Activated naive CD4-positive, alpha-beta T cell treated with anti-CD3 and anti-CD28 coated beads, Interleukin-2, amount 50 U/mL, for 16 hours (primary cell): ENCODE results near the gene APBB1.
A peak's percentile ranks its signal among the peaks of the same experiment; 100 is the strongest.

Experiments used
- DNase-seq: peaks from one replicate; pipeline ENCODE4 v3.0.0-alpha.2; 2020

The APBB1 gene

DNA sequence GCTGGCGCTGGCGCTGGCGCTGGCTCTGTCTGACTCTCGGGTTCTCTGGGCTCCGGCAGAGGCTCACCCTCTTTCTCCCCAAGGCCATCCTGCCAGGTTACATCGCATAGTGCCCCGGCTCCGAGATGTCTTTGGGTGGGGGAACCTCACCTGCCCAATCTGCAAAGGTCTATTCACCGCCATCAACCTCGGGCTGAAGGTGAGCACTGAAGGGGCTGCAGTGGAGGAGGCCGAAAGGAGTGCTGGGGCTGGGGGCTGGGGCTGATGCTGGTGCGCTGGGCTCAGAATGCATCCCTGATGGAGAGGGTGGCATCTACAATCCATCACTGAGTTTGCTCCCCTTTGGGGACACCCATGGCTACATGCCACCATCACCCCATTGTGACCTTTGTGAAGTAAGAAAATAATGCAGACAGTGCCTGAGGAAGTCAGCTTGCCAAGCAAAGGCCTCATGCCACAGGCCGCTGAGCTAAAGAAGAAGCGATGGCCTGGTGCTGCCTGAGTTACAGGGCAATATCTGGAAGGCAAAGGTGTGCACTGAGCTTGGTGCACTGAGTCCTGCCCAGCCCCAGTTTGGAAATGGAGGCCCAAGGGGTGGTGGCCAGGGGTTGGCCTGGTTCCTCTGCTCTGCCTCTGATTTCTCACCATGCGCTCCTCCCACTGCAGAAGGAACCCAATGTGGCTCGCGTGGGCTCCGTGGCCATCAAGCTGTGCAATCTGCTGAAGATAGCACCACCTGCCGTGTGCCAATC is 28.0 kb downstream of the APBB1 start:
- DNase-seq, result no peak

DNA sequence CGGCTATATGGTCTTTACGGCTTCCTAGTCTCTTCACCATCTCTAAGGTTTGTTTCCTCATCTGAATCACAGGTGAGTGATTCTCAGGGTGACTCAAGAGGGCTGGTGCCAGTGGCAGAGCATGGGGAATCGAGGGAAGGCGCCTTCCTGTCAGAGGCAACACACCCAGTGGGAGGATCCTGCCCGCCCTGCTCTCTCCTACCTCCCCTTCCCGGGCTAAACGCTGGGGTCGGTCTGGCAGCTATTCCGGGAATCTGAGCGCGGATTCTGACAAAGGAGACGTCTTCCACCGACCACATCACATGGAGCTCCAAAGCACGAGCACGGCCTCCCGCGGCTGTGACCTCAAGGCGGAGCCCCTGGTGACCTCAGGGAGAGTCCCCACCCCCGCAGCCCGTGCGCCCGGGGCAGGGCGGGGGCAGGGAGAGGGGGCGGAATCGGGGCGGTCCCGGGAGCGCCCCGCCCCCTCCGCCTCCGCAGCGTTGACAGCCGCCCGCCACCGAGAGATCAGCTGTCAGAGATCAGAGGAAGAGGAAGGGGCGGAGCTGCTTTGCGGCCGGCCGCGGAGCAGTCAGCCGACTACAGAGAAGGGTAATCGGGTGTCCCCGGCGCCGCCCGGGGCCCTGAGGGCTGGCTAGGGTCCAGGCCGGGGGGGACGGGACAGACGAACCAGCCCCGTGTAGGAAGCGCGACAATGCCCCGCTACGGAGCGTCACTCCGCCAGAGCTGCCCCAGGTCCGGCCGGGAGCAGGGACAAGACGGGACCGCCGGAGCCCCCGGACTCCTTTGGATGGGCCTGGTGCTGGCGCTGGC is 28.8 kb downstream of the APBB1 start, which contains the start of gene SMPD1:
Gene SMPD1 (plus strand): TSS at position 570 of the 813 bp plus-strand sequence. CDS start 125 bp downstream, at position 695.
- DNase-seq, result peak; percentile 92

DNA sequence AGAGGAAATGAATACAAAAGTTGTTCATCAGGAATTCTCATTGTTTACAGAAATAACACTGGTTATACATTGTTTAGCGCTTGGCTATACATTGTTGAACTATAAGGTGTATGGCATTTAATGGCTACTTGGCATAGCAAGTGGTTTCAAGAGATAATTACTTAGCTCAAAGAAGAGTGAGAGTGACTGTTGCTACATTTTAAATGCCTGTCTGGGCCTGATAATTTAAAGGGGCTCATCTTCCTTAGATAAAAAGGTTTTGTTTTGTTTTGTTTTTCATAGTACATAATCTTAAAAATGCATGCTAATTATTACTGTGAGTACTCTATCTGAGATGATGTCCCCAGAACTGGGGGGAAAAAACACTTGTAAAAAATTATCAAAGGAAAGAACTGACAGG is 30.1 kb downstream of the APBB1 start:
- no peak for DNase-seq

DNA sequence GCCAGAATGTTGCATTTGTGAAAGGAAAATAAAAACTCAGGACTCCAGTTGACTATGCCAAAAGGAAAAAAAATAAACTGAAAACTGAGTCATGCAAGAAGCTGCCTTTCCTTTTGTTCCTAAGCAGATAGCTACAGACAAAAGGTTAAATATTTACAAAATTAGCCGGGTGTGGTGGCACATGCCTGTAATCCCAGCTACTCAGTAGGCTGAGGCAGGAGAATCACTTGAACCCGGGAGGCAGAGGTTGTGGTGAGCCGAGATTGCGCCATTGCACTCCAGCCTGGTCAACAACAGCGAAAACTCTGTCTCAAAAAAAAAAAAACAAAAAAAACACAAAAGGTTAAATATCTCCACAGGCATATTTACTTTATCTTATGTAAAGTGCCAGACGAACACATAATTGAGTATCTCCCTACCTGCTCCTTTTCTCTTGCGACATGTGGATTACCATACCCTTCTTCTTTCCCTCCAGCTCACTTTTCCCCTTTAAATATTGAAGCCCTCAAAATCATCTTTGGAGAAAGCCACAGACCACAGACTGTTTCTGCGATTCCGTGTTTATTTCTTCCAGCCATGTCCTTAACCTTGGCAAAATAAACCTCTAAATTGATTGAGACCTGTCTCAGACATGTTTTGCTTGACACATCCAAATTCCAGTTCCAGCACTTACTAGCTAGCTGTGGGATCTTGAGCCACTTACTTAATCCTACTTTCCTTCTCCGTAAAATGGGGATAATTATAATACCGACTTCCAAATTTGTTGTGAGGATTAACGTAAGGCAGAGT is 30.9 kb downstream of the APBB1 start:
- no peak for DNase-seq

DNA sequence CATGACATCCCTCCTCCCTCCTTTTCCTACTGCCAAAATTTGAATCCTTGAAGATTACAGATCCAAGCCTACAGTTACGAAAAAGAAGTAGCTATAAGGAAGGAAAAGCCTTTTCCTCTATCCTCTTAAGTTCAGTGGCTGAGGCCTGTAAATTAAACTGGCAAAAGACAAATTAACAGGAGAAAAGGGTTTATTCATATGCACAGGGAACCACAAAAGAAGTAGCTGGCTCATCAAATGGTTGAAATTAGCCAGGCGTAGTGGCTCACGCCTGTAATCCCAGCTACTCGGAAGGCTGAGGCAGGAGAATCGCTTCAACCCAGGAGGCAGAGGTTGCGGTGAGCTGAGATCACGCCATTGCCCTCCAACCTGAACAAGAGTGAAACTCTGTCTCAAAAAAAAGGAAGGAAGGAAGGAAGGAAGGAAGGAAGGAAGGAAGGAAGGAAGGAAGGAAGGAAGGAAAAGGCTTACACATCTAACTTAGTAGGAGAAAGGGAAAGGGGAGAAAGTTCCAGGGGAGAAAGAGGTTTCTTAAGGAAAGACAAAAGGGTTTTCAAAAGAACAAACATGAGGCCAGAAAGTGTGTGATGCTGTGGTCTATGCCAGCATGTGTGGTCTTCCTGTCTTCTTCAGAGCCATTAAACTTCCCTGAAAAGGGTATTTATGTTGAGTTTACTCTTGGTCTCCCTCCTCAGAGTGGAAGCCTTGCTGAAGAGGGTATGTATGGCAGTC is 33.7 kb downstream of the APBB1 start:
- DNase-seq, result no peak

DNA sequence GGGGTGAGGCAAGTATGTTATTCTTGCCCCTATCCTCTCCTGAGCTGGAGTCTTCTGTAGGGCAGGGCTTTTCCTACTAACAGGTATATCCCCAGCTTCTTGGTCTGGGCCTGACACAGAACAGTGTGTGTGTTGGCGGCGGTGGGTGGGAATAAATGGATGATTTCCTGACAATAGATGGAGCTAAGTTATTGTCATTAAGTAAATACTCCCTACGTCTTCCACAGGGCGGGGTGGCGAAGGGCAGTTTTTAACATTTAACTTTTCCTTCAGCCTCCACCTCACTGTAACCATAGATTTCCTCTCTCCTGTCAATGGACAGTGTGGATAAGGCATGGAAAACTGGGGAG is 40.3 kb downstream of the APBB1 start:
- DNase-seq, result no peak

DNA sequence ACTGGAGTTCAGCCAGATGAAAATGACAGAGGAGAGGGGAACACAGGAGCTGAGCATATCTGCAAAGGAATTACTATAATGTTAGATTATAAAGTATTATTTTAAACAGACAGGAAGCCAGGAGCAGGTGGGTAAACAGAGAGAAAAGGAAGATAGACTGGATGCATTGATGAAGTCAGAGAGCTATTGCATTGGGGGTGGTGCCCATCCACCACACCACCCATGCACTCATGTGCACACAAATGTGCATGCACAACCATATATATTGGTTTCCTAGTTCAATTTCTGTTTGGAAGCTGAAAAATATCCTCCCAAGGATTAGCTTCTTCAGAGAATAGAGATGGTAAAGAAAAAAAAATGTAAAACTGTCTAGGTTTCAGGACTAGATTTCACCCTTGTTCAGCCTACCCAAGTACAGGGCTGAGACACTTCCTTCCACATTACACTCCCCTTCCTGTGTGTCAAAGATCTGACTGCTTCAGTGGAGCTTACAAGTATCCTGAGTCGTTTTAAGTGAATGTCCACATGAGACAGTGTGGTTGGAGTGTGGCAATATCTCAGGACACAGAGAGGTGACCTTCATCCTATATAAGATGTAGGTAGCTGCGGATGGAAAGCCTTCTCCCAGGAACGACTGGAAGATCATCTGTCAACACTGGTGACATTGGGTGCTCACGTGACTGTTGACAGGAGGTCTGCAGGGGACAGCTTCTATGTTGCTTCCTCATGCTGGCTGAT is 40.8 kb downstream of the APBB1 start:
- no peak for DNase-seq

DNA sequence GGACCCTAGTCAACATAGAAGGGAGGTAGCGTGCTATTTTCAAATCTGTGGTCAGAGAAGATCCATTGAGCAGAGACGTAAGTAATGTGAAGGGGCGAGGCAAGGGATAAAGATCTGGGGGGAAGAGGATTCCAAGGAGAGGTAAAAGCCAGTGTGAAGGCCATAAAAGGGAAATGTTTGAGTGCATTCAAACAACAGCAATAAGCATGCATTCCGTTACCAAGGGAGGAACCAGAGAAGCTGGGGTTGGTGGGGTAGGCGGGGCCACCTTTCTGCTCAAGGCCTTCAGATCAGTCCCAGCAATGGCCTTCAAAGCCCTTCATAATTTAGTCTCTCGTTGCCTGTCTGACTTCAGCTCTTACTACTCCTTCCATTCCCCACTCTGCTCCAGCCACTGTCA is 47.1 kb downstream of the APBB1 start:
- no peak for DNase-seq

DNA sequence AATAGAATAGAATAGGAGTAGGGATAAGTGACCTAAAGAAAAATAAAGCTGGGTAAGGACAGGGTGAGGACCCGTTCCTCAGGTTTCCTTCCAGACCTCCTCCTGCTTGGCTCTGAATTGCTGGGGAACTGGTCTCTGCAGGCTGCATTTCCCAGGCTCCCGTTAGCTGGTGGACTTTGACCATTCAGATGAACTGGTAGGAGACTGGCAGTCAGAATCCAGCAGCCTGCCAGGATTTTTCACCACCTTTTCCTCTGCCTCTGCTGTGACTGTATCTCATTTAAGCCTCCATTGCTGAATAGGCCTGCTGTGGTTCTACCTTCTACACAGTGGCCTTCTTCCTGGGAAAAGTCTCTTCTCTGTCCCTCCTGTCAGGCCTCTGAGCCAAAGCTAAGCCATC is 53.2 kb downstream of the APBB1 start:
- DNase-seq, result no peak

DNA sequence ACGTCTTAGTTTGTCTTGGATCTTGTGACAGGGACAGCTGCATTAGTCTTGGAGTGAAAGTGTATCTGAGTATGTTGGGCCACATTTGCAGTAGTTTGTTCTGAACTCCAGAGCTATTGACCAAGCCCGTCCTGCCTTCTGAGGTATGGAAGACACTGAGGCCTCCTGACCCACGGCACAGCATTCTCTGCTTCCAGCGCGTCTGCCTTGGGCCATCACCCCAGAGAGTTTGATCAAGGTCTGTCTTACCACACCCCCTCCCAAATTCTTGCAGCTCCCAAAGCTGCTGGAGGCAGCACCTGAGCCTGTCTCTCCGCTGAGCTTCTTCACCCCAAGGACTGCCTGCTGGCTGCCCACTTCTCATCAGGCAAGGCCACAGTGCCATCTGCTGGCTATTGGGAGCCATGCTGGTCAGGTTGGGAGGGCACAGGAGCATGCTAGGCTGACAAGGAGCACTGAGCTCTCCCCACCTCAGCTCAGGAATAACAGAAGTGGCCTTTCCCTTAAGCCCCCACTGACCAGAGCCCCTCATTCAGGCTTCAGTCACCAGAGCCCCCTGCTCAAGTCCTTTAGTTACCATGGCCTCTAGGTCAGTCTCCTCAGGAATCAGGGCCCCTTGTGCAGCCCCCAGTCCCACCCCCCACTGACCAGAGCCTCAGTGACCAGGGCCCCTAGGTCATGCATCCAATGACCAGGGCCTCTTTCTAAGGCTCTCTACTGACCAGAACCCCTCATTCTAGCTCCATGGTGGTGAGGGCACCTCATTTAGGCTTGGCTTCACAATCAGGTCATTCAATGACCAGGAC is 55.8 kb downstream of the APBB1 start:
- peak; percentile 69 for DNase-seq

DNA sequence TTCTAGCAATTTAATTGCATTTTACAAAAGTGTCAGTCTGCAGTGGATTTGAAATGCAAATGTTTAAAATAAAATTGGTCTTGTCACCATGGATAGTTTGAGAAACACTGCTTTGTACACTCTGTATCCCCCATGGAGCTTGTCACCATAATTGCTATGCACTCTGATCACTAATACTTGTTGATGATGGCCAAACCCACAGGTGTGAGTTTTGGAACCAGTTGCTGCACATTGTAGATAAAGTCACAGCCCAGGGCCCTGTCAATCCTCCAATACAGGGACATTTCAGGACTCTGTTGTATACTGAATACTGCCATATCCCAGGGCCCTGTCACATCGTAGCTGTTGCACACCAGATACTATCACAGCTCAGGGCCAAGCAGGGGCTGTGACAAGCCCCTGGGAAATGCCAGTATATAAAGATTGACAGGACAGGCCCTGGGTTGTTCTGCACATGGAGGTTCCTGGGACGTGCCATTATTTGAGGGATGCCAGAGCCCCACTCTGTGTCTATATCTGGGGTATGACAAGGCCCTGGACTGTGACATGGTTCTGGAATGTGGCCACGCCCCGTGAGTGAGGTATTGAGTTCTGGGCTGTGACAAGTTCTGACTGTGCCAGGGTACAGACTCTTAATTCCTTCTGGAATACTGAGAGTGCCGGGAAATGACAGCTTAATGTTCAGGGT is 56.6 kb downstream of the APBB1 start:
- DNase-seq, result no peak

DNA sequence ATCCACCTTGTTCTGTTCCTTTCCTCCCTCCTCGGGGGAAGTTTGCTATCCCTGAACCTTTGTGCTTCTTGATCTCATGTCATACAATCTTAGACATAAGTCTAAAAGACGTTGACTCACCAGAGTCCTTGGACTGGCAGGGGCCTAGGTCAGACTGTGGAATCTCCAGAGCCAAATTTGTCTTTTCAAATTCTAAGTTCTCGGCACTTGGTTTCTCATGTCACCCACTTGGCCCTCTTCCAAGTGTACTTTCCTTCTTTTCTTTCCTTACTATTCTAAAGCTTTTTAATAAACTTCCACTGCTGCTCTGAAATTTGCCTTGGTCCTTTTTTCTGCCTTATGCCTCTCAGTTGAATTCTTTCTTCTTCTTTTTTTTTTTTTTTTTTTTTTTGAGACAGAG is 58.7 kb downstream of the APBB1 start:
- DNase-seq, result no peak

DNA sequence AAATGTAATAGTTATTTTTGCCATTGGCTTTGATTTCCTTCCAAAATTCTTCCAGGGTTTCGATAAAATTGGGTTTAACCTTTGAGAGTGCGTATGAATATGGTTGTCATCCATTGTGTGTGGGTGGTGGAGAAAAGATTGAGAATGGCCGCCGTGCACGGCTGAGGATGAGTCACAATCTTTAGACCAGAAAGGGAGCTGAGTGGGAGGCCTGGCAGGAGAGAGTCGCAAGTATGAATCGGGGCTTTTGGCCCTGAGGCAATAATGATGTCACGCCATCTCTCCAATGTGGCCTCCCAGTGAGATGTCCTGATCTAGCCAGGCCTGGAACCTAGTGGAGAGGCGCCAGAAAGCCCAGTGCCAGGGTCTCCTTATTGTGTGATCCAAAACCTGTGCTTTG is 61.7 kb downstream of the APBB1 start:
- no peak for DNase-seq

DNA sequence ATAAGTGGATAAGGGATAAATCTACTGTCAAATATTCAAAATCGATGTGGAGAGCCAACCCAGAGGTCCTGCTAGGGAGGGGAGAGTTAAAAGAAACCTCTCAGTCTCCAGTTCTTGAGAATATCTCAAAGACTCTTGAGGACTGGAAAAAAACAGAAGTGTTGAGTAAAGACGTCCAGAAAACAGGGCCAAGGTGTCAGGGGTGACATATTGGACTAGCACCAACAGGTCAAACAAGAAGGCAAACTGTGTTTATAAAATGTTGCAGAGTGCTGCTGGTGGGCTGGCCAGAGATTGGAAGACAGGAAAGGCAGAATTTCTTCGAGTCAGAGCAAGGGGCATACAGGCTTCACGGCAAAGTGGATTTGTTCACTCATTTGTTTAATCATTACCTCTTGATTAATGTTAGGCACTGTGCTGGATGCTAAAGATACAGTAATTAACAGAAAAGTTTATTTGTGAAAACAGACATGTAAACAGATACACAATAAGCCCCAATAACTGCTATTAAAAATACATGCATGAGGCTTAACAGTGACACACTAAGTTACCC is 62.3 kb downstream of the APBB1 start:
- DNase-seq, result no peak

DNA sequence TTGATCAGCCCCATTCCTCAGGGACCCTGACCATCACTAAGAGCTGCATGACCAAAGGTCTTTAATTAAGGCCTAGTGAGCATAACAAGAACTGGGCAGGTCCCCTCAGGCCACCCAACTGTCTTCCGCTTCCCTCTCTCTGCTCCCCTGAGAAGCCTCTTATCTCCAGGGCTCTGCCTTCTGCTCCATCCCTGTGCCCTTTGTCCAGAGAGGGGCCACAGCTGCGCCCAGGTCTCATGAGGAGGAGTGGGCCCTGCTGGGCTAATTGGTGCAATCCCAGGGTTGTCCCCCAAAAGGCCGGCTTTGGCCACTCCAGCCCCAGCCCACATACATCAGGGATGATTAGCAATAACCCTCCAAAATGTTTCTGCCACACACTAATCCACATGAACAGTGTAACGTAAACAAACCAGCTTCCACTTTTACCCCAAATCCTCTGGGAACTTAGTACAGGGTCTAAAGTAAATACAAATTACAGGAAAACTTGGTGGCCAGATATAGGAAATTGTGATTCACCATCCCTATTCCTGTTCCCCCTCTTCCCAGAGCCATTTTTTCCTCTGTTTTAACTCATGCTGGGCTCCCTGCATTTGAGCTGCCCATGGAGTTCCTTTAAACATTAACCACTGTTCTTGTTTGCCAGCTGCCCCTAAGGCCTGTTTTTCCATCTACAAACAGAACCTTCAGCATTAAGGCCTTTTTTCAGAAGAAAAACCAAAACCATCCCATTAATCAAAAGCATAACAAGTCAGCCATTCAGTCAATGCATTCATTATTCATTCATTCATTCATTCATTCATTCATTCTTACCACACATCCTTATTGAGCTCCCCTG is 64.0 kb downstream of the APBB1 start:
- DNase-seq, result no peak

DNA sequence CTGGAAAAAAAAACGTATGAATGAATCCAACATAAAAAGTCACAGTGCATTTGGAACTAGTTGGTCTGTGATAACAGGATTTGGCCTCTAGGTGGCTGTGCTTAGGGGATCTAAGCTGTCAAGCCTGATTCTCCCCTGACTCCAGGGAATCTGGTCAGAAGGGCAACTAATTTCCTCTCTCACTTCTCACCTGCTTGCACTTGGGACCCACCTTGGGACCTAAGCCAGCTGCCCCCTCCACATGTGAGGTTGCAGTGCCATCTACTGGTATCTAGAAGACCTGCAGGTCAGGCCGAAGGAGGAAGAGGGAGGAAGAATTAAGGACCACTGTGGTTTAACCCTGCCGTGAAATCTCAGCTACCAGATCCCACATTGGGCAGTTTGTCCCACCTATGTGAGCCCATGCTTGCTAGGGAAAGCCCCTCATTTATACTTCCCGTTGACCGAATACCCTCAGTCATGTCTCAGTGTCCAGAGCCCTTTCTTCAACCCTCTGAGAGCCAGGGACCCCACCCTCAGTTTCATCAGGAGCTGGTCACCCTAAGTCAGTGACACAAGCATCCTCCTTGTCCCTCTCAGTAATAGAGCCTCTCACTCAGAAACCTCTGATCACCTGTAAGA is 65.4 kb downstream of the APBB1 start:
- peak; percentile 50 for DNase-seq

DNA sequence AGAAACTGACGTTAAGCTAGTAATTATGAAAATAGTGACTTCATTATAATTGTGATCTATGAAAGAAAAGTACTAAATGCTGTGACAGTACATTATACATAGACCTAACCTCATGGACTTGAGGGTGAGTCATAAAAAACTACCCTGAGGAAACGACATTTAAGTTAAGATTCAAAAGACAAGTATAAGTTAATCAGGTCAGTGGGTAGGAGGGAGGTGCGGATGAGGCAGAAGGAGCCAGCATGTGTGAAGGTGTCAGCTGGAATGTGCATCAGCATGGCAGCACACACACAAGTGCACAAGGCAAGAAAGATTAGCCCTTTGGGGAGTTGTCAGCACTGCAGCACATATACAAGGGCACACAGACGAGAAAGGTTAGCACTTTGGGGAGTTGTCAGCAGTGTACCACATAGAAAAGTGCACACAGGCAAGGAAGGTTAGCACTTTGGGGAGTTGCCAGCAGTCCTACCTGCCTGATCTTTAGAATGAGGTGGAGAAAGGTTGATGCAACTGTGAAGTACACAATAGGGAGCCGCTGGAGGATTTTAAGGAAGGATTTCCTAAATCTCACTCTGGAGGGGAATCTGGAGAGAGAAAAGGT is 67.0 kb downstream of the APBB1 start:
- no peak for DNase-seq

DNA sequence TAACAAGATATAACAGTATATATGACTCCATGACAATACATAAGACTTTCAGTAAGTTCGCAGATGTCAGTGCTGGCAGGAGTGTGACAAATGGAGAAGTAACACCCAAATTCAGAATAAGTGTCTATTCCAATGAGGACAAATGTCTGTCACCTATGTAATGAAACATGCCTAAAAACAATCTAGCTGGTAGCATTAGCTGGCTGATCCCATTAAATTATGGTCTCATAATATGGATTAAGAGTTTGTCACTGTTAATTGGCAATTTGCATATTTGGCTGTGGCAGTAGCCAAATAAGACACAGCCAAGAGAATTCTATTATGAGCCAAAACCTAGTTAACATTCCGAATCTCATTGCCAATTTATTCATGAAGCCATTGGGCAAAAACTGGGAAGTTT is 68.4 kb downstream of the APBB1 start:
- no peak for DNase-seq
